ENCODE results near the gene PAXIP1.

GRCh38 chr7:154976844-154977243, 26.1 kb downstream of the PAXIP1 start:
- TF ChIP-seq POLR2A (IDR thresholded peaks at IDR 0.05): no peak
- TF ChIP-seq, protein P1, sequence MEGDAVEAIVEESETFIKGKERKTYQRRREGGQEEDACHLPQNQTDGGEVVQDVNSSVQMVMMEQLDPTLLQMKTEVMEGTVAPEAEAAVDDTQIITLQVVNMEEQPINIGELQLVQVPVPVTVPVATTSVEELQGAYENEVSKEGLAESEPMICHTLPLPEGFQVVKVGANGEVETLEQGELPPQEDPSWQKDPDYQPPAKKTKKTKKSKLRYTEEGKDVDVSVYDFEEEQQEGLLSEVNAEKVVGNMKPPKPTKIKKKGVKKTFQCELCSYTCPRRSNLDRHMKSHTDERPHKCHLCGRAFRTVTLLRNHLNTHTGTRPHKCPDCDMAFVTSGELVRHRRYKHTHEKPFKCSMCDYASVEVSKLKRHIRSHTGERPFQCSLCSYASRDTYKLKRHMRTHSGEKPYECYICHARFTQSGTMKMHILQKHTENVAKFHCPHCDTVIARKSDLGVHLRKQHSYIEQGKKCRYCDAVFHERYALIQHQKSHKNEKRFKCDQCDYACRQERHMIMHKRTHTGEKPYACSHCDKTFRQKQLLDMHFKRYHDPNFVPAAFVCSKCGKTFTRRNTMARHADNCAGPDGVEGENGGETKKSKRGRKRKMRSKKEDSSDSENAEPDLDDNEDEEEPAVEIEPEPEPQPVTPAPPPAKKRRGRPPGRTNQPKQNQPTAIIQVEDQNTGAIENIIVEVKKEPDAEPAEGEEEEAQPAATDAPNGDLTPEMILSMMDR (IDR thresholded peaks at IDR 0.05): no peak
- TF ChIP-seq EP300 (IDR thresholded peaks at IDR 0.05): no peak

Data from suprapubic skin (tissue), 3 donors.